K562 (cell line): ENCODE data around the gene MTOR. TPM values are rescaled to one million over a fixed set of nuclear protein-coding genes. Genes with fewer than 3 reads are reported as not detected.

Experiments used
- ATAC-seq: fragments of 200-7000 bp; cut with Tn5 transposase; 3 replicates; pipeline ENCODE4 v1.9.1; 2020; ENCODE audit warnings: moderate library complexity
- BruUV-seq: library from RNA; stranded (reverse); fragments of 400-500 nt; replicated peaks from 2 replicates; lab custom pipeline; 2021; lab: Mats Ljungman, UMichigan
- CTCF ChIA-PET: fragments of 300-600 bp; formaldehyde crosslinking; extraction: SDS; loops from one replicate; lab custom pipeline; 2021; ENCODE audit warnings: low intra/inter-chr PET ratio; lab: Yijun Ruan, JAX
- POLR2A ChIA-PET: fragments of 300-600, 350-650 bp; sonication (Branson Sonifier 250); formaldehyde crosslinking; extraction: SDS; loops from one replicate; lab custom pipeline; 2021; ENCODE audit warnings: antibody characterized with exemption, inconsistent platforms; lab: Yijun Ruan, JAX
- DNase-seq, 4 experiments: peaks; one replicate each; pipeline versions ENCODE4 v3.0.0 to v3.0.0-alpha.2; 2011 to 2018; ENCODE audit warnings: low spot score in 3 of 4, mixed read lengths in 3 of 4; ENCODE audit errors: extremely low read depth in 1 of 4
- FAIRE-seq: peaks from 2 replicates; lab custom pipeline; 2011; peaks lifted over from hg19 to GRCh38; lab: Jason Lieb, UNC
- H2AFZ ChIP-seq: 2 replicates; pipeline ENCODE4 v1.6.0; 2011; ENCODE audit warnings: low read depth, low read length, control low read depth, inconsistent platforms
- H3K27ac ChIP-seq: fragments of 200-600 bp; 3 replicates; pipeline ENCODE4 v1.8.0; 2011; ENCODE audit warnings: low read depth, mild to moderate bottlenecking, control low read depth, inconsistent platforms, low read length, moderate library complexity, mixed read lengths; ENCODE audit errors: extremely low read depth
- H3K27me3 ChIP-seq, 2 experiments: fragments of 300-600 bp in 1 of 2; 2 replicates in 1 of 2; 3 replicates in 1 of 2; pipeline versions ENCODE4 v1.6.0 to v1.8.0; 2011; ENCODE audit warnings: inconsistent platforms in 2 of 2, low read length in 2 of 2, mild to moderate bottlenecking in 1 of 2, mixed read lengths in 1 of 2, moderate library complexity in 1 of 2; ENCODE audit not compliant: control insufficient read depth in 2 of 2, insufficient read depth in 2 of 2
- H3K36me3 ChIP-seq: fragments of 300-600 bp; 3 replicates; pipeline ENCODE4 v1.8.0; 2011; ENCODE audit warnings: mild to moderate bottlenecking, low read length, inconsistent platforms; ENCODE audit not compliant: control insufficient read depth, insufficient read depth
- H3K4me1 ChIP-seq, 2 experiments: fragments of 200-600 bp in 1 of 2; replicated peaks in 1 of 2; 2 replicates in 1 of 2; 3 replicates in 1 of 2; pipeline versions ENCODE4 v1.5.1 to v1.8.0; 2011; ENCODE audit warnings: inconsistent platforms in 2 of 2, low read length in 2 of 2, mild to moderate bottlenecking in 1 of 2, mixed read lengths in 1 of 2, moderate library complexity in 1 of 2; ENCODE audit not compliant: control insufficient read depth in 2 of 2, insufficient read depth in 2 of 2
- H3K4me2 ChIP-seq: 2 replicates; pipeline ENCODE4 v1.6.1; 2011; ENCODE audit warnings: low read length, control low read depth, inconsistent platforms, mixed read lengths; ENCODE audit not compliant: insufficient read depth
- H3K4me3 ChIP-seq: fragments of 200-600 bp; sonication (generic), shearing (Covaris generic); 2 replicates; pipeline ENCODE4 v1.5.1; 2016; ENCODE audit warnings: control low read depth, inconsistent platforms
- H3K79me2 ChIP-seq: fragments of 200-600 bp; 3 replicates; pipeline ENCODE4 v1.8.0; 2011; ENCODE audit warnings: low read length, inconsistent platforms; ENCODE audit not compliant: control insufficient read depth, insufficient read depth
- H3K9ac ChIP-seq, 2 experiments: 2 replicates each; pipeline versions ENCODE4 v1.6.0 to v1.6.1; 2011; ENCODE audit warnings: low read depth in 2 of 2, low read length in 2 of 2, control low read depth in 1 of 2, inconsistent platforms in 1 of 2, mild to moderate bottlenecking in 1 of 2, mixed read lengths in 1 of 2; ENCODE audit not compliant: insufficient read depth in 1 of 2
- H3K9me1 ChIP-seq: one replicate; pipeline ENCODE4 v1.6.0; 2011; ENCODE audit warnings: inconsistent platforms, mild to moderate bottlenecking, low read length, moderate library complexity; ENCODE audit not compliant: control insufficient read depth, insufficient read depth
- H3K9me3 ChIP-seq: replicated peaks from 2 replicates; pipeline ENCODE4 v1.5.1; 2011; ENCODE audit warnings: low read depth, low read length, inconsistent platforms; ENCODE audit not compliant: control insufficient read depth, insufficient read depth
- H4K20me1 ChIP-seq: replicated peaks from 2 replicates; pipeline ENCODE4 v1.6.1; 2011; ENCODE audit warnings: low read length, inconsistent platforms, mixed read lengths; ENCODE audit not compliant: control insufficient read depth, insufficient read depth
- BRCA1 ChIP-seq, 2 experiments: fragments of 450-650 bp in 1 of 2; sonication (generic) in 1 of 2; formaldehyde crosslinking in 1 of 2; IDR thresholded peaks; 2 replicates each; pipeline versions ENCODE4 v1.5.0 to v1.6.1; 2017 to 2020; ENCODE audit warnings: mild to moderate bottlenecking in 1 of 2, missing genetic modification reagents in 1 of 2
- NFRKB ChIP-seq: fragments of 450-650 bp; IDR thresholded peaks from 2 replicates; pipeline ENCODE4 v1.6.1; 2016; ENCODE audit warnings: low read depth
- RBM17 ChIP-seq: fragments of 200-400 bp; formaldehyde crosslinking; IDR thresholded peaks from 2 replicates; pipeline ENCODE4 v1.6.1; 2017; ENCODE audit warnings: low read depth, mild to moderate bottlenecking, low read length, borderline replicate concordance
- RUNX1 ChIP-seq: sonication (generic); IDR thresholded peaks from 2 replicates; pipeline ENCODE4 v1.6.1; 2016; ENCODE audit warnings: antibody characterized with exemption, low read depth
- WGBS: fragments of 100-300 bp; shearing (Covaris generic); methylation state at CpG from one replicate; pipeline ENCODE4 v1.1.6; 2016; ENCODE audit warnings: low coverage, mixed read lengths; ENCODE audit not compliant: insufficient coverage; ENCODE audit errors: missing lambda C conversion rate; 5-methylcytosine and 5-hydroxymethylcytosine counted together
- in situ Hi-C: fragments of 300-500 bp; cut with MboI; formaldehyde crosslinking; loops from 4 replicates; pipeline ENCODE4 v1.15.0; 2018; ENCODE audit warnings: inconsistent platforms, mixed read lengths
- intact Hi-C: fragments of 100-400 bp; cut with micrococcal nuclease; formaldehyde crosslinking; loops from 2 replicates; pipeline ENCODE4 v1.14.2; 2022
- polyA plus RNA-seq, 8 experiments: library from polyadenylated mRNA; depleted of rRNA in 4 of 8; stranded (reverse) in 5 of 8; unstranded in 3 of 8; fragments of >200 nt; fragmentation: Nextera tagmentation in 2 of 8; fragmentation: Illumina TruSeq in 1 of 8; extraction: Ambion mirVana in 2 of 8; extraction: Trizol in 1 of 8; gene quantifications; 2 replicates each; pipeline versions ENCODE4 v1.2.1 to v1.2.3, GENCODE V29; 2011 to 2014; ENCODE audit warnings: inconsistent platforms in 1 of 8, missing spikeins in 1 of 8
- total RNA-seq, 7 experiments: library from RNA; depleted of rRNA in 6 of 7; stranded (reverse); fragments of >200 nt in 6 of 7; fragmentation: Illumina TruSeq in 2 of 7; extraction: Trizol in 2 of 7; gene quantifications; 2 replicates each; pipeline versions ENCODE4 v1.2.1 to v1.2.3, GENCODE V29; 2011 to 2021; ENCODE audit warnings: low replicate concordance in 1 of 7
- TF ChIP-seq, protein P1 (sequence below): conservative IDR thresholded peaks from 2 replicates; pipeline ENCODE4 v1.6.1; 2011; ENCODE audit warnings: low read depth, mild to moderate bottlenecking, low read length; ENCODE audit not compliant: control insufficient read depth

The MTOR gene
- total and polyA plus RNA-seq, 9 of the 15 experiments (the other 6 are each of a cell fraction or from before 2014, with no cell fraction given): 11.4 to 71.4 (median 52.2) TPM

DNA sequence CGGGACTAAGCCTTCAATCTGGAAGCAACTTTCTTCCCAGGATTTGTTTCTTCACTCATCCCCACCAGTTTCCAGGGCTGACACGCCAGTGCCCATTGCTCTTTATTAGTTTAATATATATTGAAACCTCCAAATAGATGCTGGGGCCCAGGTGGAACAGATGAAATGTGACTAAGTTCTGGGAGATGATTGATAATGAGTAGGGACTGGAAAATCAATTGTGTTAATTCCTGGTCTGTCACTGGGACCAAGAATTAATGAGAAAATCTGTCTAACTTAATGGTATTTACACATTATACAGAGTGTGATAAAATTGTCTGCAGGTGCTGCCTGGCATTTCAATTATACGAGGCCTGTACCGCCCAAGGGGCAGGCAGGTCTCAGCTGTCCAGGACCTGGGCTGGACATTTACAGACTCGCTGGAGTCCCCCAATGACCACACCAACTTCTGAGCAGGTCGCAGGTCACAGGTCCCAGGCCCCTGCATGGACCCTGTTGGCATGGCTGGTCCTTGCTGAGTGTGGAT is 46.4 kb upstream of the MTOR start:
- POLR2A ChIA-PET: no interaction called here
- 4% methylated on average over 6 of the region's 6 CpGs for WGBS
- Histone ChIP-seq H4K20me1 (peaks cover 9% of the 10 kb centered on the region), H2AFZ (no peak overlapping the region), H3K9me3 (no peaks in the 10 kb centered on the region), H3K9me1 (no peaks in the 10 kb centered on the region), H3K4me1 (no peaks in the 10 kb centered on the region), H3K4me3 (no peak overlapping the region), H3K27ac (no peak overlapping the region), H3K79me2 (no peaks in the 10 kb centered on the region), H3K4me2 (no peak overlapping the region), H3K36me3 (no peaks in the 10 kb centered on the region), H3K9ac (no peak overlapping the region), H3K27me3 (peaks cover 45 to 73% of the 10 kb centered on the region in 2 experiments; a peak in 4 of 5 replicates)
- CTCF ChIA-PET: no interaction called here
- intact Hi-C loops (no loop called here), in situ Hi-C loops (no loop called here)
- TF ChIP-seq BRCA1 (IDR thresholded peaks at IDR 0.05): no peak
- TF ChIP-seq BRCA1 (CRISPR knock-in tag; IDR thresholded peaks at IDR 0.05): no peak
- TF ChIP-seq RUNX1: no peak
- TF ChIP-seq RBM17: no peak
- TF ChIP-seq NFRKB: no peak
- TF ChIP-seq, protein P1, sequence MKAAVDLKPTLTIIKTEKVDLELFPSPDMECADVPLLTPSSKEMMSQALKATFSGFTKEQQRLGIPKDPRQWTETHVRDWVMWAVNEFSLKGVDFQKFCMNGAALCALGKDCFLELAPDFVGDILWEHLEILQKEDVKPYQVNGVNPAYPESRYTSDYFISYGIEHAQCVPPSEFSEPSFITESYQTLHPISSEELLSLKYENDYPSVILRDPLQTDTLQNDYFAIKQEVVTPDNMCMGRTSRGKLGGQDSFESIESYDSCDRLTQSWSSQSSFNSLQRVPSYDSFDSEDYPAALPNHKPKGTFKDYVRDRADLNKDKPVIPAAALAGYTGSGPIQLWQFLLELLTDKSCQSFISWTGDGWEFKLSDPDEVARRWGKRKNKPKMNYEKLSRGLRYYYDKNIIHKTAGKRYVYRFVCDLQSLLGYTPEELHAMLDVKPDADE: 0 out of 2 replicates have a peak, but pooled peaks have one; percentile 24
- no TSS peak for BruUV-seq
- ATAC-seq (no peak), DNase-seq (no peak), FAIRE-seq (no peak)
